Sigmoid colon (tissue), 7 donors: ENCODE results near the gene ZNF185. TPM values are rescaled to one million over a fixed set of nuclear protein-coding genes. Genes with fewer than 3 reads are reported as not detected.

Experiments
- DNase-seq: peaks from one replicate; pipeline ENCODE4 v3.0.0-alpha.2; 2019
- H3K27ac ChIP-seq, 4 donors: fragments of 200-600 bp; sonication (generic); one replicate each; pipeline ENCODE4 v1.5.1; 2016 to 2019; ENCODE audit warnings: mild to moderate bottlenecking in 1 of 4
- H3K27me3 ChIP-seq, 3 donors: fragments of 200-600 bp; sonication (generic); one replicate each; pipeline ENCODE4 v1.5.1; 2019; ENCODE audit warnings: mild to moderate bottlenecking in 1 of 3
- H3K36me3 ChIP-seq, 4 donors: fragments of 200-600 bp; sonication (generic); one replicate each; pipeline ENCODE4 v1.5.1; 2016 to 2019
- H3K4me1 ChIP-seq, 4 donors: fragments of 200-600 bp; sonication (generic); one replicate each; pipeline ENCODE4 v1.5.1; 2017 to 2019
- H3K4me3 ChIP-seq, 4 donors: fragments of 200-600 bp; sonication (generic); one replicate each; pipeline ENCODE4 v1.5.1; 2017 to 2019; ENCODE audit warnings: mild to moderate bottlenecking in 2 of 4, moderate library complexity in 1 of 4
- H3K9me3 ChIP-seq, 4 donors: fragments of 200-600 bp in 3 of 4; sonication (generic) in 3 of 4; one replicate each; pipeline versions ENCODE4 v1.5.1 to v1.6.1; 2013 to 2019
- CTCF ChIP-seq, 4 experiments: fragments of 450-650 bp in 3 of 4; fragments of 200-600 bp in 1 of 4; IDR thresholded peaks; one replicate each; pipeline ENCODE4 v1.5.1; 2016 to 2019; ENCODE audit warnings: antibody characterized with exemption in 4 of 4, mild to moderate bottlenecking in 3 of 4, moderate library complexity in 2 of 4
- EP300 ChIP-seq, 4 donors: sonication (generic); formaldehyde crosslinking; IDR thresholded peaks; one replicate each; pipeline ENCODE4 v1.6.1; 2017; ENCODE audit warnings: antibody characterized with exemption in 4 of 4
- POLR2A ChIP-seq, 2 donors: fragments of 450-650 bp; IDR thresholded peaks; one replicate each; pipeline ENCODE4 v1.6.1; 2016; ENCODE audit warnings: antibody characterized with exemption in 2 of 2, mild to moderate bottlenecking in 2 of 2, moderate library complexity in 2 of 2
- POLR2AphosphoS5 ChIP-seq, 4 donors: sonication (generic); formaldehyde crosslinking; IDR thresholded peaks; one replicate each; pipeline ENCODE4 v1.6.1; 2017; ENCODE audit warnings: antibody characterized with exemption in 4 of 4
- WGBS, 2 donors: extraction: QIAGEN DNeasy Blood & Tissue Kit; methylation state at CpG; one replicate each; pipeline ENCODE4 v1.1.7; 2013; 5-methylcytosine and 5-hydroxymethylcytosine counted together
- intact Hi-C: fragments of 100-400 bp; cut with DNase I; formaldehyde crosslinking; loops from one replicate; pipeline ENCODE4 v1.15.1; 2023
- polyA plus RNA-seq, 3 donors: library from polyadenylated mRNA; stranded (reverse); fragments of 200-250 nt; gene quantifications; one replicate each; pipeline ENCODE4 v1.2.3, GENCODE V29; 2013
- total RNA-seq, 4 donors: library from RNA; depleted of rRNA; stranded (reverse); fragments of >200 nt; gene quantifications; one replicate each; pipeline ENCODE4 v1.1.0, GENCODE V29; 2016
- donor health status: healthy with polysubstance abuse.
- donor health status: Bipolar disorder and iron deficiency.
- donor health status: healthy.

Gene ZNF185
- total and polyA plus RNA-seq, 7 donors = 0.55 to 4.2 (median 2.3) TPM

- Histone ChIP-seq H3K27ac (no peak overlapping the region), H3K4me1 (no peaks in the 10 kb centered on the region), H3K36me3 (no peaks in the 10 kb centered on the region), H3K4me3 (no peak overlapping the region), H3K27me3 (peaks cover 0 to 15% (median 0%) of the 10 kb centered on the region in 3 donors), H3K9me3 (no peaks in the 10 kb centered on the region)
- intact Hi-C loops = no loop called here
- 92% methylated on average over 12 of the region's 12 CpGs for WGBS, 2 donors
- TF ChIP-seq CTCF (IDR thresholded peaks at IDR 0.05) (no peak), POLR2A (IDR thresholded peaks at IDR 0.05) (no peak), EP300 (IDR thresholded peaks at IDR 0.05) (no peak), POLR2AphosphoS5 (IDR thresholded peaks at IDR 0.05) (no peak)
- DNase-seq = no peak
Measured at GRCh38 chrX:152899874-152900719, 2.2 kb downstream of the ZNF185 start.

GRCh38 chrX:152900937-152901445 lies 3.1 kb downstream of the ZNF185 start:
- Histone ChIP-seq H3K27me3 (peaks cover 0 to 15% (median 0%) of the 10 kb centered on the region in 3 donors), H3K9me3 (no peaks in the 10 kb centered on the region), H3K4me1 (no peaks in the 10 kb centered on the region), H3K27ac (no peak overlapping the region), H3K4me3 (no peak overlapping the region), H3K36me3 (no peaks in the 10 kb centered on the region)
- 95 to 97% methylated on average over 8 of the region's 8 CpGs for WGBS, 2 donors
- TF ChIP-seq POLR2A (IDR thresholded peaks at IDR 0.05) (no peak), POLR2AphosphoS5 (IDR thresholded peaks at IDR 0.05) (no peak), CTCF (IDR thresholded peaks at IDR 0.05) (no peak), EP300 (IDR thresholded peaks at IDR 0.05) (no peak)
- no peak for DNase-seq
- intact Hi-C loops = no loop called here

- TF ChIP-seq POLR2AphosphoS5 (IDR thresholded peaks at IDR 0.05) (no peak), EP300 (IDR thresholded peaks at IDR 0.05) (no peak), CTCF (IDR thresholded peaks at IDR 0.05) (no peak), POLR2A (IDR thresholded peaks at IDR 0.05) (no peak)
- no peaks in the 10 kb centered on the region for H3K36me3 ChIP-seq
- intact Hi-C loops = no loop called here
- no peak overlapping the region for H3K4me3 ChIP-seq
- no peak for DNase-seq
- H3K4me1 ChIP-seq = no peaks in the 10 kb centered on the region
- H3K27ac ChIP-seq = no peak overlapping the region
- no peaks in the 10 kb centered on the region for H3K9me3 ChIP-seq
- WGBS, 2 donors = 87 to 91% methylated on average over 15 of the region's 15 CpGs
- H3K27me3 ChIP-seq = peaks cover 0 to 15% (median 0%) of the 10 kb centered on the region in 3 donors
Measured at GRCh38 chrX:152901816-152902501, 4.1 kb downstream of the ZNF185 start.

- TF ChIP-seq POLR2A (IDR thresholded peaks at IDR 0.05) (no peak), CTCF (IDR thresholded peaks at IDR 0.05) (no peak)
- intact Hi-C loops = no loop called here
- Histone ChIP-seq H3K9me3 (no peaks in the 10 kb centered on the region), H3K27ac (no peak overlapping the region), H3K27me3 (peaks cover 0 to 11% (median 0%) of the 10 kb centered on the region in 3 donors), H3K4me1 (no peaks in the 10 kb centered on the region), H3K4me3 (no peak overlapping the region), H3K36me3 (no peaks in the 10 kb centered on the region)
- DNase-seq = no peak
- 93 to 96% methylated on average over 4 of the region's 4 CpGs for WGBS, 2 donors
Measured at GRCh38 chrX:152902502-152902820, 4.6 kb downstream of the ZNF185 start.
